Suprapubic skin (tissue), 4 donors: ENCODE data around the gene MIPEP.

Experiments used
- EP300 ChIP-seq: sonication (generic); formaldehyde crosslinking; IDR thresholded peaks from one replicate; pipeline ENCODE4 v1.6.1; 2017; ENCODE audit warnings: antibody characterized with exemption
- POLR2A ChIP-seq, 2 donors: fragments of 450-650 bp; IDR thresholded peaks; one replicate each; pipeline ENCODE4 v1.6.1; 2017; ENCODE audit warnings: antibody characterized with exemption in 2 of 2, mild to moderate bottlenecking in 2 of 2, moderate library complexity in 2 of 2
- POLR2AphosphoS5 ChIP-seq, 3 donors: sonication (generic); formaldehyde crosslinking; IDR thresholded peaks; one replicate each; pipeline ENCODE4 v1.6.1; 2017; ENCODE audit warnings: antibody characterized with exemption in 3 of 3
- TF ChIP-seq, protein P1 (sequence below), 2 donors: fragments of 200-600 bp in 1 of 2; fragments of 450-650 bp in 1 of 2; sonication (generic) in 1 of 2; IDR thresholded peaks; one replicate each; pipeline ENCODE4 v1.5.1; 2016 to 2019; ENCODE audit warnings: antibody characterized with exemption in 2 of 2, mild to moderate bottlenecking in 1 of 2, moderate library complexity in 1 of 2

DNA sequence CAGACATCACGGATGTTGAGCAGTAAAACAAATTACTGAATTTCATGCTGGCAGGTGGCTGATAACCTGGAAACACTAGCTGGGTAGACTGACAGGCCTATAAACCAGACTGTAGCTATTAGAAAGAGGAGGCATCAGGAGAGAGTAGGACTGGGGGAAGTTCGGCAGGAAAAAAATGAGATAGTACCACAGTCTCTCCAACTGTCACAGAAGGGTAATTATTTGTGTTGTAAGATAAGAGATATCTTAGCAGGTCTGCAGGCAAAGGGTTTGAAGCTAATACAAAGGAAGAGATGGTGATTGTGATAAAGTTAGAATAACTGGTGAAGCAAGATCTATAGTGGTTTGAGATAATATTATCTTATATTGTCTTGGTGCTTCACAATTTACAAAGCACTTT, 41.7 kb downstream of the MIPEP start:
- TF ChIP-seq POLR2AphosphoS5 (IDR thresholded peaks at IDR 0.05) (no peak), POLR2A (IDR thresholded peaks at IDR 0.05) (no peak), EP300 (no peak)
- TF ChIP-seq, protein P1, sequence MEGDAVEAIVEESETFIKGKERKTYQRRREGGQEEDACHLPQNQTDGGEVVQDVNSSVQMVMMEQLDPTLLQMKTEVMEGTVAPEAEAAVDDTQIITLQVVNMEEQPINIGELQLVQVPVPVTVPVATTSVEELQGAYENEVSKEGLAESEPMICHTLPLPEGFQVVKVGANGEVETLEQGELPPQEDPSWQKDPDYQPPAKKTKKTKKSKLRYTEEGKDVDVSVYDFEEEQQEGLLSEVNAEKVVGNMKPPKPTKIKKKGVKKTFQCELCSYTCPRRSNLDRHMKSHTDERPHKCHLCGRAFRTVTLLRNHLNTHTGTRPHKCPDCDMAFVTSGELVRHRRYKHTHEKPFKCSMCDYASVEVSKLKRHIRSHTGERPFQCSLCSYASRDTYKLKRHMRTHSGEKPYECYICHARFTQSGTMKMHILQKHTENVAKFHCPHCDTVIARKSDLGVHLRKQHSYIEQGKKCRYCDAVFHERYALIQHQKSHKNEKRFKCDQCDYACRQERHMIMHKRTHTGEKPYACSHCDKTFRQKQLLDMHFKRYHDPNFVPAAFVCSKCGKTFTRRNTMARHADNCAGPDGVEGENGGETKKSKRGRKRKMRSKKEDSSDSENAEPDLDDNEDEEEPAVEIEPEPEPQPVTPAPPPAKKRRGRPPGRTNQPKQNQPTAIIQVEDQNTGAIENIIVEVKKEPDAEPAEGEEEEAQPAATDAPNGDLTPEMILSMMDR (IDR thresholded peaks at IDR 0.05): no peak
